ENCODE data around the gene CDH11.

CDH11 gene

DNA sequence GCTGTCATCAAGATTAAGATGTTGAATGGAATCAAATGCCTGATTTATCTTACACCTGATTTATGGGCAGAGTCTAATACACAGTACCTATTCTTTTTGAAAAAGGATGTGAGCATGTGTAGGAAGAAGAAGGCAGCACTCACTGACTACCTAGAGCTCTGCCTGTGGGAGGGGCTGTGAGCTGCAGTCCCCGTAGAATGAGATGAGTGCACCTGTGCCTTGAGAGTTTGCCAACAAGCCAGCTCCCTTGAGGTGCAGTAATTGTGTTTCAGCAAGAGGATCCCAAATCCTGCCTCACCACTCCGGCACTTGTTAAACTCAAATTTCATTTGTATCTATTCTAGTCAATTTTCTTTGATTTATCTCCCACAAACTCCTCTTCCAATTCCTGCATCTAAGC, 46.0 kb downstream of the CDH11 start:
- no peaks in the 10 kb centered on the region for H3K9me3 ChIP-seq
- no peak for DNase-seq (ENCODE audit: low spot score in 2 of 2)
- in situ Hi-C loops (cut with MboI; ENCODE audit: low sequenced_read_pairs), result no loop called here

DNA sequence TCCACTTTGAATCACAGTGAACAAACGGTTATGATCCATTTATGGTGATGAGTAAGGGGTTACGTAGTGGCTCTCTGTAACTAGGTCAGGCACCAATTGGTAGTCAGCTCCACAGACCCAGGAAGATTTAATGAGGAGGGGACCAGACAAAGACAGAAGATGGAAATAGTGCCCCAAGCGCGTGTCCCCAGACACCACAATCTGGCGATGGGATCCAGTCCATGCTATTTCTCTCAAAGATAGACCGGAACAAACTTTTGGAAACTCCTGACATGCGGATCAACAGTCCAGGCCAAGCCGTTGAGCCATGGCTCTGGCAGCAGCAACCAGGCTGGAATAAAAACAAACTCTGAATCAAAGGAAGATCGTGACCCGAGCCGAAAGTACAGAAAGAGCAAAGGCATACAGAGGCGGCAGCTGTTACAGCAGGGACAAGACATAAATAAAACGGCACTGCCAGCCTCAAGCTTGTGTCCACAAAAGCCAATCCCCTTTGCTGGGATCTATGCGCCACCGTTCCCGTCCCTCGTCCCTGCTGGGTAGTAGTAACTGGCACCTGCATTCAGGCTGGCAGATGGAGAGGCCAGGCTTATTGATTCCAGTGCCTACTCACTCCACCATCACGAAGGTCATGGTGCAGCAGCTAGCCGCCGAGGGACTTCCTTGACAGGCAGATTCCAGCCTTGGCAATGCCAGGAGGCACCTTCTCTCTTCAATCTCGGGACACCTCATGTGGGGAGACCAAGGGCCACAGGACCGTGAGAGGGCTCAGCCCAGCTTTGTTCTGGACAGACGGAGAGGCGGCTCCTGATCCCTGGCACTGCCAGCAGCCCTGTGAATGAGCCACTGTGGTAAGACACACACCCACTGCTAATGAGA, 50.2 kb downstream of the CDH11 start:
- DNase-seq (ENCODE audit: low spot score in 2 of 2), result no peak
- Histone ChIP-seq H3K9me3 (no peaks in the 10 kb centered on the region), H3K4me1 (no peaks in the 10 kb centered on the region), H3K4me3 (no peak overlapping the region), H3K27me3 (ENCODE audit: low read depth) (no peaks in the 10 kb centered on the region), H3K36me3 (replicated peaks) (no peaks in the 10 kb centered on the region)
- in situ Hi-C loops (cut with MboI; ENCODE audit: low sequenced_read_pairs), result no loop called here

More for the DNA sequence above, 46.0 kb downstream of the CDH11 start:
- Histone ChIP-seq H3K27me3 (ENCODE audit: low read depth) (no peaks in the 10 kb centered on the region), H3K4me3 (no peak overlapping the region), H3K36me3 (replicated peaks) (no peaks in the 10 kb centered on the region), H3K4me1 (no peaks in the 10 kb centered on the region)

DNA sequence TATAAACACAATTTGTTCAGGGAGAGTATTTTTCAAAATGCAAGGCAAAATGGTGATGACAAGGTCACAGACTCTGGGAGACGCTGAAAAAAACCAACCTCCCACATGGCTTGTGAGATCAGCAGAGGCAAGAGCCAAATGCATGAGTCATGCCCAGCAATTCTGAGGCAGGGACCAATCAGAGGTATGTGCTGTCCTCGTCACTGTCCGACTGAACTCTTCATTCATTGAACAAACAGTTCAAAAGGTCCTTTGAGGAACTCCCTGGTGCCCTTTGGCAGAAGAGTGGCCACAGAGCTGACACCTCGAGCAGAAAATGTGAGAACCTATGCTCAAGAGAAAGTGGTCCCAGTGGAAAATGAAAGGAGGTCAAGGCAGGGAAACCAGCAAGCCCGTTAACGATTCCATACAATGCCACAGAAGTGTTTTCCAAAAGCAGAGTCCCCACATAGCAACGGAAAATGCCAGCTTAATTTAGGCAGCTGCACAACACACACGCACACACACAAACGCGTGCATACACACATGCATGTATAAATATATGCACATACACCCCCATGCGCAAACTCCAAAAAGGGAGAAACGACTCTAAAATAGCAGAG, 50.9 kb downstream of the CDH11 start:
- H3K27me3 ChIP-seq (ENCODE audit: low read depth), result no peaks in the 10 kb centered on the region
- no peaks in the 10 kb centered on the region for H3K4me1 ChIP-seq
- no peaks in the 10 kb centered on the region for H3K9me3 ChIP-seq
- in situ Hi-C loops (cut with MboI; ENCODE audit: low sequenced_read_pairs), result no loop called here
- H3K36me3 ChIP-seq (replicated peaks), result no peaks in the 10 kb centered on the region
- H3K4me3 ChIP-seq, result no peak overlapping the region
- no peak for DNase-seq (ENCODE audit: low spot score in 2 of 2)

DNA sequence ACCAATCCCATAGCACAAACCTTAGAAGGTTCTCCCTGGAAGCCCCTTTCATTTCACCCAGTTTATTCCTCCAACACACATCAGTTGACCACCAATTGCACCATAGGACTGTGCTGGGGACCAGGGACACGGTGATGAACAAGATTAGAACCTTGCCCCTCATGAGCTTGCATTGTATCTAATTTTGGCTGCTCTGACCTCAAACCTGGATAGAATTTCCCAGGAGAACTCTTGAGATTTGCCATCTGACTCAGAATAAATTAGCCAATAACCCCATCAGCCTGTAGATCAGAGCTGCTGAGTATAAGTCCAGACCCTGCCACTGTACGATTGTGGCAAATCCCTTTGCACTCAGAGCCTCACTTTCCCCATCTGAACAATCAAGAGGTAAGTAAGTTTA, 52.1 kb downstream of the CDH11 start:
- in situ Hi-C loops (cut with MboI; ENCODE audit: low sequenced_read_pairs), result no loop called here
- Histone ChIP-seq H3K36me3 (replicated peaks) (no peaks in the 10 kb centered on the region), H3K4me1 (no peaks in the 10 kb centered on the region), H3K9me3 (no peaks in the 10 kb centered on the region), H3K27me3 (ENCODE audit: low read depth) (no peaks in the 10 kb centered on the region), H3K4me3 (no peak overlapping the region)
- no peak for DNase-seq (ENCODE audit: low spot score in 2 of 2)

DNA sequence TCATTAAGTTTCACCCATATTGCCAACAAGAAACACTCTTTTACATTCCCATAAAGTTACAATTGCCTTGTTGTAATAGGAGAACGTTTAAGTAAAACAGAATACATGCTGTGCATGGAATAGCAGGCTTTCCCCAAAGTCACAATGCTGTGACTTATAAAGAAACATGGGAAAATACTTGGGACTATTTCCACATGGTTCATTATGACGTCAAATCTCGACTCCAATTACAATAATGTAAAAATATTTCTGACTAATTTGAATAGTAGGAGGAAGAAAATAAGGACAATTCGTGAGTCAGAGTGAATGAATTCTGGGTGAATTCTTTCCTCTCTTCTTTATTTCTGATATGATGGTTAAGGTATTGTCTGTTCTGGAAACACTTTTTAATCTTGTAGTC, 52.8 kb downstream of the CDH11 start:
- H3K4me3 ChIP-seq, result no peak overlapping the region
- no peaks in the 10 kb centered on the region for H3K36me3 ChIP-seq (replicated peaks)
- DNase-seq (ENCODE audit: low spot score in 2 of 2), result no peak
- H3K27me3 ChIP-seq (ENCODE audit: low read depth), result no peaks in the 10 kb centered on the region
- in situ Hi-C loops (cut with MboI; ENCODE audit: low sequenced_read_pairs), result no loop called here
- no peaks in the 10 kb centered on the region for H3K4me1 ChIP-seq
- H3K9me3 ChIP-seq, result no peaks in the 10 kb centered on the region

DNA sequence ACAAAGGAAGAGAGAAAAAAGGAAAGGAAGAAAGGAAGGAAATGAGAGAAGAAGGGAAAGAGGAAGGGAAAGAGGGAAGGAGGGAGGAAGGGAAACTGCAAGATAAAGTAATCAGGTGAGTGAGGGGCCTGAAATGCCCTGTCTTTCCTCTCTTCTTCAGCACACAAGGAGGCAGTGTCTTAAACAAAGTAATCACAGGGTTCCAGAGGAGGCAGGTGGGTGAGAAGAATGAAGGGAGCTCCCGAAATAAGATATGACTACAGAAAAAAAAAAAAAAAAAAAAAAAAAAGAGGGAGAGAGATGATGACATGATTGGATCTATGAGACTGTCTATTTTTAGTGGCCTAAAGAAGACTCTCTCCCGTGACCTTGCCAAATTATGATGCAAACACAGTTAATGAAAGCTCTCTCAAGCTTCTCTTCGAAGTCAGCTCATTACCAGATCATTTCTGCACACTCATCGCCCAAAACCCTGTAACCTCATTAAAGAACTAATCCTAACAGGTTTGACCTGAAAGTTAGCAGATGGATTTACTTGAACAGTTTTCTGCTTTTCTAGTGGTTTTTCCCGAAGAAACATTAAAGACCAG, 53.6 kb downstream of the CDH11 start:
- Histone ChIP-seq H3K36me3 (replicated peaks) (no peaks in the 10 kb centered on the region), H3K27me3 (ENCODE audit: low read depth) (no peaks in the 10 kb centered on the region), H3K9me3 (no peaks in the 10 kb centered on the region), H3K4me3 (no peak overlapping the region), H3K4me1 (no peaks in the 10 kb centered on the region)
- in situ Hi-C loops (cut with MboI; ENCODE audit: low sequenced_read_pairs), result no loop called here
- no peak for DNase-seq (ENCODE audit: low spot score in 2 of 2)

DNA sequence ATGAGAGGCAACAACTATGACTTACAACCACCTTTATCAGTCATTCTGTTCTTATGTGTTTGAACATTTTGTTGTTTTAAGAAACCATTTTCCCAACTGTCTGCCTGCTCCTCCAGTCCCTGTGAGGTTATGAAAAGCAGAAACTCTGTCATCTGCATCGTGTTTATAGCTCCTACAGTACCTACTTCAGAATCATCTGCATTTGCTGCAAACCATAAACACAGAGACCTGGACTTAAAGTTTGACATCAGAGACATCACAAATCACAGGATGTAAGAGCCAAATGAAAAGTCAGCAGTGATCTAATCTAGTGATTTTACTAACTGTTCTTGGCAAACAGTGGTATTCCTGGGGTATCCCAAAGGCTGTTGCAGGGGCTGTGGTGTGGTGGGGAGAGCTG, 55.2 kb downstream of the CDH11 start:
- DNase-seq (ENCODE audit: low spot score in 2 of 2), result no peak
- in situ Hi-C loops (cut with MboI; ENCODE audit: low sequenced_read_pairs), result no loop called here

DNA sequence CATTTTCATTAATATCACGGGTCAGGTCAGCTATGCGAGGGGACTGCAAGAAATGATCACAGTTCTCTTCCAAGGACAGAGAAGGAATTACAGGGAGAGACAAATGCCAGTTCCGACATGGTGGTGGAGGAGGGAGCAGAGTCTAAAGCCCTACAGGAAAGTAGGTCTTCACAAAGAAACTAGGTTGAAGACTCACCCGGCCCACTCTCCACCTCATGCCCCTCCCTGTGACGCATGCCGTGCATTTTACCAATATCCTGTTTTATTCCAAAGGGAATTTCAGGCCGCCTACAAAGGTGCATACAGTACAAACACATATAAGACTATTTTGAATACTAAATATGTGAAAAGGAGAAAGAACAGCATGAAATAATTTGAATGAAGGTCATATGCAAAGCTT, 56.8 kb downstream of the CDH11 start:
- Histone ChIP-seq H3K36me3 (replicated peaks) (no peaks in the 10 kb centered on the region), H3K27me3 (ENCODE audit: low read depth) (no peaks in the 10 kb centered on the region), H3K4me3 (no peak overlapping the region), H3K9me3 (no peaks in the 10 kb centered on the region), H3K4me1 (no peaks in the 10 kb centered on the region)
- in situ Hi-C loops (cut with MboI; ENCODE audit: low sequenced_read_pairs), result no loop called here
- no peak for DNase-seq (ENCODE audit: low spot score in 2 of 2)

More for the DNA sequence above, 55.2 kb downstream of the CDH11 start:
- no peaks in the 10 kb centered on the region for H3K27me3 ChIP-seq (ENCODE audit: low read depth)
- no peak overlapping the region for H3K4me3 ChIP-seq
- no peaks in the 10 kb centered on the region for H3K9me3 ChIP-seq
- no peaks in the 10 kb centered on the region for H3K4me1 ChIP-seq
- no peaks in the 10 kb centered on the region for H3K36me3 ChIP-seq (replicated peaks)

DNA sequence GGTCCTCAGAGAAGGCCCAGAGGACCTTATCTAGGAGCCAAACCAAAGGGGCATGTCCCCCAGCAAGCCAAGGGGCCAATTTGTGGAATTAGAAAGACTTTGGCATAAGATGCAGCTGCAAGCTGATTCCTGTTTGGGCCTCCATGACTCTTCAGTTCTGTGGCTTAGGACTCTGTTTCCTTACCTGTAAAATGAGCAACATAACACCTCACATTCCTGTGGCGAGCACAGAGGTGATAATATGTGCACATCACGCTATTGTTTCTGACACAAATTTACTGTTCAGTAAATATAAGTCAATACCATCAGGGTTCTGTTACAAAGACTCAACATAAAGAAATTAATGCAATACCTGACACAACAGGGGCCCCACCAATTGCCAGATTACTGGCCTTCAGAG, 57.7 kb downstream of the CDH11 start:
- Histone ChIP-seq H3K36me3 (replicated peaks) (no peaks in the 10 kb centered on the region), H3K4me1 (no peaks in the 10 kb centered on the region), H3K27me3 (ENCODE audit: low read depth) (no peaks in the 10 kb centered on the region), H3K4me3 (no peak overlapping the region), H3K9me3 (no peaks in the 10 kb centered on the region)
- in situ Hi-C loops (cut with MboI; ENCODE audit: low sequenced_read_pairs), result no loop called here
- DNase-seq (ENCODE audit: low spot score in 2 of 2), result no peak

DNA sequence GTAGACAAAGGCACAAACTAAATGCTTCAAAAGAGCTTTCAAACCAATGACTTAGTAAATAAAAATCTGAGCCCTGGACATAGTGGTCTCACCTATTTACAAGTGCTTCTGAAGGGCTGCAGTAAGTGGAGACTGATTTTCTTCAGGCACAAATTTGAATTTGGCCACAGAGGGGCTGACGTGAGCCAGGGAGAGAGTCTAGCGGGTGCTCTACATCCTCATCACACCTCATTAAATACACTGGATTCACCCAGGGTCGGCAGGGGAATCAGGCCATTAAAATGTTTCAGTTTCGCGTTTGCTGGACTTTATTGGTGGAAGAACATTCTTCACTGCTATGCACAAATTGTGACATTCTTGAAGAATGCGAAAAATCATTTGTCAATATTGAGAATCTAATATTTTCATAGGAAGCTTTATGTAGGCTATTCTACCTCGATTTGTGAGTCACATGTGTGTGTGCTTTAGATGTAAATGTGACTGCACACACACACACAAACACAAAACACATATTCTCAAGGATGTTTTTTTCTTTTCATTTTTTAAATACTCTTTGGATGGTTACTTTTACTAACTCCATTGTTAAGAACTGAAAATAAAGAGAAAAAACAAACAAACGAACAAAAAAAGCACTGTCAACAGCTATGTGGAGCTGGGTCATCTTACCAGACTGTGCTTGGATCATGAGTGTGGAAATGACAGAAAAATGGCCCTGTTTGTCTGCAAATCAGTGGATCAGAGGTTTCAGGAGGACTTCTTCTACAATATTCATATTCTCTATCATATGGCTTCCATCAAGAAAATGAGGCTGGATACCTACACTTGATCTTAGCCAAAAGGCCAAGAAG, 58.9 kb downstream of the CDH11 start:
- no peaks in the 10 kb centered on the region for H3K36me3 ChIP-seq (replicated peaks)
- no peak for DNase-seq (ENCODE audit: low spot score in 2 of 2)
- in situ Hi-C loops (cut with MboI; ENCODE audit: low sequenced_read_pairs), result no loop called here
- no peaks in the 10 kb centered on the region for H3K4me1 ChIP-seq
- H3K27me3 ChIP-seq (ENCODE audit: low read depth), result no peaks in the 10 kb centered on the region
- no peaks in the 10 kb centered on the region for H3K9me3 ChIP-seq
- no peak overlapping the region for H3K4me3 ChIP-seq

DNA sequence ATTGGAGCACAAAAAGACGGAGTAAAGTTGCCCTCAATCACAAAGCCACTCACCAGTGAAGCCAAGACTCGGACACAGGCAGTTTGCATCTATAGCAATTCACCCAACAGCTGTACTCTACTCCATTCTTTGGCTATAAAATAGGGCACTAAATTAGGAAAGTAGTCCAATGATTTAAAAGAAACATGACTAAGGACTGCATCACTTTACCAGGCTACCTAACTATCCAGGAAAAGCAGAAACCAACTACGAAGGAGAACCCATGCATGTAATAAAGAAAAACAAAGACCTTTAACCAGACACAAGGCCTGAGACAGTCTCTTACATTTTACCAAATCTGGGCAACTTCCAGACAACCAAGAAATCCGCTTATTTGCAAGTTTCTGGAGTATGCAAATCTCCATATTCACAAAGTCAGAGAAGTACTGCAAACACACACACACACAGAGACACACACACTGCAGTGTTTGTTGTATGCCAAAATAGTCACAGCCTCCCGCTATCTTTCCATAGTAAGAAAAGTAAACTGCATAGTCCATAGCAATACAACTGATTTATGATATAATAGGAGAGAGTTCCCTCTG, 59.8 kb downstream of the CDH11 start:
- in situ Hi-C loops (cut with MboI; ENCODE audit: low sequenced_read_pairs), result no loop called here
- Histone ChIP-seq H3K4me3 (no peak overlapping the region), H3K9me3 (no peaks in the 10 kb centered on the region), H3K36me3 (replicated peaks) (no peaks in the 10 kb centered on the region), H3K27me3 (ENCODE audit: low read depth) (no peaks in the 10 kb centered on the region), H3K4me1 (no peaks in the 10 kb centered on the region)
- no peak for DNase-seq (ENCODE audit: low spot score in 2 of 2)

DNA sequence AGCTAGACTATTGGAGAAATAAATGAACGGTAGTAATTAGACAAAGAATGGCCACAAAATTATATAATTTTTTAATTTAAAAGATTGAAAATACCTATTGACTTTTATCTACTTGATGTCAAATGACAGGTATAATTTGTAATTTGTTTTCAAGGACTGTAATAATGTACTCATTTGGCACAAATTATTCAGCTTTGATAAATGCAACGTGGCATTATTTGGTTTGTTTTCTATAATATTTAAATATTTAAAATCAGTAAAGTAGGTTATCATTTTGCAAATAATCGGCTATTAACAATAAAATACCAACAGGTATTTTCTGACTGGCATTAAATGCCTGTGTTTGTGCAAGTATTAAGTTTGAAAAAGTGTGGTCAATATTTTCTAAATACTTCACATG, 60.6 kb downstream of the CDH11 start:
- in situ Hi-C loops (cut with MboI; ENCODE audit: low sequenced_read_pairs), result no loop called here
- H3K36me3 ChIP-seq (replicated peaks), result no peaks in the 10 kb centered on the region
- no peak overlapping the region for H3K4me3 ChIP-seq
- no peak for DNase-seq (ENCODE audit: low spot score in 2 of 2)
- H3K9me3 ChIP-seq, result no peaks in the 10 kb centered on the region
- no peaks in the 10 kb centered on the region for H3K27me3 ChIP-seq (ENCODE audit: low read depth)
- no peaks in the 10 kb centered on the region for H3K4me1 ChIP-seq

DNA sequence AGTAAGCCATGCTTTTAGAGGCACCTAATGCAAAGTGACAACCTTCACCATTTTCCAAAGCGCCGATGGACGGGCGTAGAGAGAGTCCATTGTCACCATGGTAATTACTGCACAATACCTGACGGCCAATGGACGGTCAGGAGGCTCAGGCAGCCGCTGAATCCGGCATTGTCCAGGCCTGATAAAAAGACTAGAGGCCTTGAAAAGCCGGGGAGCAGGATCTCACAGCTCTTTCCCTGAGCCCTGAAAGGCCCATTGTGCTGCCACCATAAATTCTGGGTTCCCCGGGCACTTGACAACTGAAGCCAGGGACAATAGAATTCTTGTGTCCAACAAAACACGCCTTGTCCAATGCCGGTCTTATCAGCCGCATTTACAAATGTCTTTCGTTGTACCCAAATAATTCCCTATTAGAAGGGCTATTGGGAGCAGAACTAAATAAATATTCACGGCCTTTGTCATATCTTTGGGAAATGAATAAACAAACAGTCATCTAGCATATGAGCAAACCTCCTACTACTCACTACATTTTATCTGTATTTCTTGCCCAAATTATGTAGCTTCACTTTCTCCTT, 62.4 kb downstream of the CDH11 start:
- no peak overlapping the region for H3K4me3 ChIP-seq
- H3K4me1 ChIP-seq, result no peaks in the 10 kb centered on the region
- no peaks in the 10 kb centered on the region for H3K27me3 ChIP-seq (ENCODE audit: low read depth)
- H3K36me3 ChIP-seq (replicated peaks), result no peaks in the 10 kb centered on the region
- in situ Hi-C loops (cut with MboI; ENCODE audit: low sequenced_read_pairs), result no loop called here
- DNase-seq (ENCODE audit: low spot score in 2 of 2), result no peak
- H3K9me3 ChIP-seq, result no peaks in the 10 kb centered on the region
